ENCODE data around the gene RNF220. TPM values are rescaled to one million over a fixed set of nuclear protein-coding genes. Genes with fewer than 3 reads are reported as not detected.

The RNF220 gene
- total and polyA plus RNA-seq, 2 of the 4 experiments (the other 2 are of a cell fraction) = 71.8 to 77.1 TPM

DNA sequence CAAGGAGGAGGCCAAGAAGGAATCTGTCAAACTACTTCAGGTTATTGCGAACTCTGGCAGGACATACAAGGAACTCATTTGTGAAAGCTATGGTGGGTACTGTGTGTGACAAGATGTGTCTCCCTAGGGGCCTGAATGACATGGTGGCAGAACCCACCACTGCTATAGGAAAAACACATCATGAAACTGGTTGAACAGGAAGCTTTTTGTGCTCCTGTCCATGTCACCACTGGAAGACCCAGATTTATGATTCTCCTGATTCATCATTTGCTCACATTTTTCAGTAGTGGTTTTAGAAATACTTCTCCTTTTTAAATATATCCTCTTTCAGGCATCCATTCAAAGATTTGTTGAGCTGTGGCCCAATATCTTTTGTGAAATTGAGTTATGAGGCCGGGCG lies 293.1 kb downstream of the RNF220 start:
- no peak overlapping the region for H2BK15ac ChIP-seq (ENCODE audit: low read depth, low read length)
- BruUV-seq (replicated peaks) = no TSS peak
- no peaks in the 10 kb centered on the region for H3K36me3 ChIP-seq (ENCODE audit: control insufficient read depth, insufficient read depth, low read length)
- H3K23ac ChIP-seq (ENCODE audit: low read depth, low read length) = no peak overlapping the region
- H3K9me3 ChIP-seq (ENCODE audit: control insufficient read depth, insufficient read depth, low read length) = no peaks in the 10 kb centered on the region
- H3K4me2 ChIP-seq (ENCODE audit: low read depth, low read length) = no peak overlapping the region
- H3K27me3 ChIP-seq (ENCODE audit: control insufficient read depth, insufficient read depth, low read length) = peaks cover 13% of the 10 kb centered on the region
- ATAC-seq (ENCODE audit: low read depth) (no peak), DNase-seq (no peak)
- H2BK20ac ChIP-seq (ENCODE audit: low read depth, low read length) = no peak overlapping the region
- H3K79me1 ChIP-seq (ENCODE audit: low read depth in 1 of 2, low read length in 2 of 2) = no peaks in the 10 kb centered on the region
- H2AFZ ChIP-seq (replicated peaks; ENCODE audit: low read length, poor library complexity) = no peak overlapping the region
- WGBS, 2 experiments (ENCODE audit: extremely low coverage in 2 of 2, insufficient read length in 1 of 2) = no CpG with 5 or more reads among the region's 3 CpGs
- no peak overlapping the region for H4K8ac ChIP-seq (ENCODE audit: low read depth in 2 of 2, low read length in 2 of 2)
- H3K27ac ChIP-seq (ENCODE audit: insufficient read depth, low read length) = no peak overlapping the region
- intact Hi-C loops (cut with micrococcal nuclease) = no loop called here
- no peak overlapping the region for H4K91ac ChIP-seq (ENCODE audit: insufficient read depth, low read depth, low read length)
- dilution Hi-C loops (cut with HindIII; ENCODE audit: low sequenced_read_pairs, unreplicated experiment) = no loop called here
- H3K4ac ChIP-seq (ENCODE audit: low read depth, low read length) = no peak overlapping the region
- no peak overlapping the region for H2AK9ac ChIP-seq (replicated peaks; ENCODE audit: low read depth, low read length, poor library complexity)
- H2BK5ac ChIP-seq (ENCODE audit: low read depth, low read length, poor library complexity, severe bottlenecking) = no peak overlapping the region
- H3K14ac ChIP-seq (replicated peaks; ENCODE audit: low read depth, low read length) = no peak overlapping the region
- in situ Hi-C loops (cut with MboI; ENCODE audit: low sequenced_read_pairs) = no loop called here
- no peak overlapping the region for H3K56ac ChIP-seq (ENCODE audit: extremely low read depth, insufficient read depth, low read length)
- ChIA-PET CTCF (no interaction called here), POLR2A (ENCODE audit: unreplicated experiment) (no interaction called here)
- H4K5ac ChIP-seq (ENCODE audit: low read depth, low read length) = no peak overlapping the region
- H3K9me1 ChIP-seq (ENCODE audit: insufficient read depth, low read length) = no peaks in the 10 kb centered on the region
- H3K4me3 ChIP-seq (ENCODE audit: insufficient read depth, low read depth, low read length) = no peak overlapping the region
- H4K20me1 ChIP-seq (ENCODE audit: insufficient read depth, low read length) = no peaks in the 10 kb centered on the region
- H3K18ac ChIP-seq (ENCODE audit: low read depth, low read length) = no peak overlapping the region
- TF ChIP-seq FOS (IDR thresholded peaks at IDR 0.05; ENCODE audit: low read depth, low read length) (no peak), NFE2L2 (IDR thresholded peaks at IDR 0.05; ENCODE audit: low read depth, low read length) (no peak), CHD1 (IDR thresholded peaks at IDR 0.05; ENCODE audit: low read depth, low read length) (no peak), BHLHE40 (IDR thresholded peaks at IDR 0.05; ENCODE audit: low read depth, low read length) (no peak), MAZ (IDR thresholded peaks at IDR 0.05; ENCODE audit: borderline replicate concordance, low read depth, low read length) (no peak), MXI1 (IDR thresholded peaks at IDR 0.05; ENCODE audit: borderline replicate concordance, low read depth, low read length) (no peak), RFX5 (IDR thresholded peaks at IDR 0.05; ENCODE audit: low read depth, low read length) (no peak), MAFK (IDR thresholded peaks at IDR 0.05; ENCODE audit: low read depth, low read length) (no peak), RCOR1 (IDR thresholded peaks at IDR 0.05; ENCODE audit: insufficient replicate concordance, low read length) (no peak), SMC3 (IDR thresholded peaks at IDR 0.05; ENCODE audit: low read depth, low read length) (no peak), CEBPB (IDR thresholded peaks at IDR 0.05; ENCODE audit: low read depth, low read length) (no peak), RAD21 (IDR thresholded peaks at IDR 0.05; ENCODE audit: low read length) (no peak), POLR2A (IDR thresholded peaks at IDR 0.05; ENCODE audit: low read depth, low read length) (no peak)
- TF ChIP-seq, protein P1, sequence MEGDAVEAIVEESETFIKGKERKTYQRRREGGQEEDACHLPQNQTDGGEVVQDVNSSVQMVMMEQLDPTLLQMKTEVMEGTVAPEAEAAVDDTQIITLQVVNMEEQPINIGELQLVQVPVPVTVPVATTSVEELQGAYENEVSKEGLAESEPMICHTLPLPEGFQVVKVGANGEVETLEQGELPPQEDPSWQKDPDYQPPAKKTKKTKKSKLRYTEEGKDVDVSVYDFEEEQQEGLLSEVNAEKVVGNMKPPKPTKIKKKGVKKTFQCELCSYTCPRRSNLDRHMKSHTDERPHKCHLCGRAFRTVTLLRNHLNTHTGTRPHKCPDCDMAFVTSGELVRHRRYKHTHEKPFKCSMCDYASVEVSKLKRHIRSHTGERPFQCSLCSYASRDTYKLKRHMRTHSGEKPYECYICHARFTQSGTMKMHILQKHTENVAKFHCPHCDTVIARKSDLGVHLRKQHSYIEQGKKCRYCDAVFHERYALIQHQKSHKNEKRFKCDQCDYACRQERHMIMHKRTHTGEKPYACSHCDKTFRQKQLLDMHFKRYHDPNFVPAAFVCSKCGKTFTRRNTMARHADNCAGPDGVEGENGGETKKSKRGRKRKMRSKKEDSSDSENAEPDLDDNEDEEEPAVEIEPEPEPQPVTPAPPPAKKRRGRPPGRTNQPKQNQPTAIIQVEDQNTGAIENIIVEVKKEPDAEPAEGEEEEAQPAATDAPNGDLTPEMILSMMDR (conservative IDR thresholded peaks at IDR 0.05; ENCODE audit: low read depth, low read length) = no peak
- TF ChIP-seq, protein P2, sequence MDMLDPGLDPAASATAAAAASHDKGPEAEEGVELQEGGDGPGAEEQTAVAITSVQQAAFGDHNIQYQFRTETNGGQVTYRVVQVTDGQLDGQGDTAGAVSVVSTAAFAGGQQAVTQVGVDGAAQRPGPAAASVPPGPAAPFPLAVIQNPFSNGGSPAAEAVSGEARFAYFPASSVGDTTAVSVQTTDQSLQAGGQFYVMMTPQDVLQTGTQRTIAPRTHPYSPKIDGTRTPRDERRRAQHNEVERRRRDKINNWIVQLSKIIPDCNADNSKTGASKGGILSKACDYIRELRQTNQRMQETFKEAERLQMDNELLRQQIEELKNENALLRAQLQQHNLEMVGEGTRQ (IDR thresholded peaks at IDR 0.05; ENCODE audit: low read depth, low read length) = no peak
- TF ChIP-seq, protein P3, sequence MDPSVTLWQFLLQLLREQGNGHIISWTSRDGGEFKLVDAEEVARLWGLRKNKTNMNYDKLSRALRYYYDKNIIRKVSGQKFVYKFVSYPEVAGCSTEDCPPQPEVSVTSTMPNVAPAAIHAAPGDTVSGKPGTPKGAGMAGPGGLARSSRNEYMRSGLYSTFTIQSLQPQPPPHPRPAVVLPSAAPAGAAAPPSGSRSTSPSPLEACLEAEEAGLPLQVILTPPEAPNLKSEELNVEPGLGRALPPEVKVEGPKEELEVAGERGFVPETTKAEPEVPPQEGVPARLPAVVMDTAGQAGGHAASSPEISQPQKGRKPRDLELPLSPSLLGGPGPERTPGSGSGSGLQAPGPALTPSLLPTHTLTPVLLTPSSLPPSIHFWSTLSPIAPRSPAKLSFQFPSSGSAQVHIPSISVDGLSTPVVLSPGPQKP (IDR thresholded peaks at IDR 0.05; ENCODE audit: borderline replicate concordance, low read depth, low read length) = no peak
- no peak overlapping the region for H2BK120ac ChIP-seq (ENCODE audit: low read depth, low read length)
- no peak overlapping the region for H2AK5ac ChIP-seq (ENCODE audit: low read depth, low read length)
- no peak overlapping the region for H3K9ac ChIP-seq (ENCODE audit: low read depth, low read length)
- H3K4me1 ChIP-seq (ENCODE audit: control insufficient read depth, insufficient read depth, low read length) = peaks cover 2% of the 10 kb centered on the region; the same call in 1 of the 2 replicates
